Activated T-helper 9 cell treated with anti-CD3 and anti-CD28 coated beads, Interleukin-2, amount 50 U/mL, for 16 hours (primary cell): ENCODE measurements around the gene FREM2.

ENCODE experiments used
- DNase-seq: peaks from one replicate; pipeline ENCODE4 v3.0.0-alpha.2; 2020; ENCODE audit warnings: low read depth

Gene FREM2

GRCh38 chr13:38685974-38686576 lies 802 bp upstream of the FREM2 start:
- no peak for DNase-seq

- no peak for DNase-seq
Observed at GRCh38 chr13:38687246-38688229, 661 bp downstream of the FREM2 start.

GRCh38 chr13:38688674-38689073 lies 1.8 kb downstream of the FREM2 start:
- no peak for DNase-seq

GRCh38 chr13:38690231-38690630 lies 3.4 kb downstream of the FREM2 start:
- DNase-seq, result no peak

- no peak for DNase-seq
Observed at GRCh38 chr13:38693168-38693567, 6.3 kb downstream of the FREM2 start.

- no peak for DNase-seq
Observed at GRCh38 chr13:38693641-38694040, 6.8 kb downstream of the FREM2 start.

- no peak for DNase-seq
Observed at GRCh38 chr13:38697197-38697596, 10.3 kb downstream of the FREM2 start.

GRCh38 chr13:38697628-38698333 lies 10.9 kb downstream of the FREM2 start:
- no peak for DNase-seq

- no peak for DNase-seq
Observed at GRCh38 chr13:38700051-38700450, 13.2 kb downstream of the FREM2 start.

GRCh38 chr13:38702669-38703068 lies 15.8 kb downstream of the FREM2 start:
- DNase-seq, result no peak

- no peak for DNase-seq
Observed at GRCh38 chr13:38703255-38703654, 16.4 kb downstream of the FREM2 start.

- no peak for DNase-seq
Observed at GRCh38 chr13:38705365-38705764, 18.5 kb downstream of the FREM2 start.

GRCh38 chr13:38707460-38707859 lies 20.6 kb downstream of the FREM2 start:
- no peak for DNase-seq

- DNase-seq, result no peak
Observed at GRCh38 chr13:38713046-38713445, 26.2 kb downstream of the FREM2 start.

GRCh38 chr13:38718374-38718773 lies 31.5 kb downstream of the FREM2 start:
- DNase-seq, result no peak

GRCh38 chr13:38730332-38730731 lies 43.5 kb downstream of the FREM2 start:
- no peak for DNase-seq

- no peak for DNase-seq
Observed at GRCh38 chr13:38733146-38733545, 46.3 kb downstream of the FREM2 start.

- no peak for DNase-seq
Observed at GRCh38 chr13:38735665-38736440, 49.0 kb downstream of the FREM2 start.

GRCh38 chr13:38743466-38743865 lies 56.6 kb downstream of the FREM2 start:
- no peak for DNase-seq

- no peak for DNase-seq
Observed at GRCh38 chr13:38752686-38753085, 65.8 kb downstream of the FREM2 start.

- no peak for DNase-seq
Observed at GRCh38 chr13:38753878-38754277, 67.0 kb downstream of the FREM2 start.

- no peak for DNase-seq
Observed at GRCh38 chr13:38755793-38756192, 68.9 kb downstream of the FREM2 start.
